NB4 (cell line): ENCODE results near the gene KIAA1671.

Experiments
- DNase-seq: peaks from one replicate; pipeline ENCODE4 v3.0.0; 2010; ENCODE audit warnings: low read depth
- H3K4me3 ChIP-seq: one replicate; pipeline ENCODE4 v1.5.1; 2011; ENCODE audit warnings: mild to moderate bottlenecking, low read depth, low read length, moderate library complexity
- MYC ChIP-seq: IDR thresholded peaks from 2 replicates; pipeline ENCODE4 v1.6.1; 2011; ENCODE audit warnings: low read depth, low read length
- POLR2A ChIP-seq: IDR thresholded peaks from 2 replicates; pipeline ENCODE4 v1.6.1; 2011; ENCODE audit warnings: mild to moderate bottlenecking; ENCODE audit not compliant: insufficient read length; ENCODE audit errors: extremely low read depth
- TF ChIP-seq, protein P1 (sequence below): IDR thresholded peaks from 2 replicates; pipeline ENCODE4 v1.6.1; 2011; ENCODE audit warnings: low read depth, low read length
- TF ChIP-seq, protein P2 (sequence below): IDR thresholded peaks from one replicate; pipeline ENCODE4 v1.5.1; 2012; ENCODE audit warnings: low read depth, low read length

The KIAA1671 gene

DNA sequence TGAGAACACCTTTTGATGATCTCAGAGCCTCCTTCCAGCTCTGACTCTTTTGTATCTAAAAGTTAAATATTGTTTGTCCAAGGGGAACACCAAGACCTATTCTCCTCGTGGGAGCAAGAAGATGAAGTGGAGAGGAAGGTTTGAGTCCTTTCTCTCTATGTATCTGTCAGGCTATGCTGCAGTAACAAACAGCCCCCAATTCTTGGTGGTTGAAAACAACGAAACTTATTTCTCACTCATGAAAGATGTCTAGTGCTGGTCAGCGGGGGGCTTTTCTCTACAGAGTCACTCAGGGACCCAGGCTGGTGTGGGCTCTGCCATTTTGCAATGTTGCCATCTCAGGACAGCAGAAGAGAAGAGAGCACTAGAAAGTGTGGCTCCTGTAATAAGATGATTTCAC lies 260.7 kb downstream of the KIAA1671 start:
- no peak for TF ChIP-seq MYC
- TF ChIP-seq, protein P1, sequence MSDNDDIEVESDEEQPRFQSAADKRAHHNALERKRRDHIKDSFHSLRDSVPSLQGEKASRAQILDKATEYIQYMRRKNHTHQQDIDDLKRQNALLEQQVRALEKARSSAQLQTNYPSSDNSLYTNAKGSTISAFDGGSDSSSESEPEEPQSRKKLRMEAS = no peak
- TF ChIP-seq, protein P2, sequence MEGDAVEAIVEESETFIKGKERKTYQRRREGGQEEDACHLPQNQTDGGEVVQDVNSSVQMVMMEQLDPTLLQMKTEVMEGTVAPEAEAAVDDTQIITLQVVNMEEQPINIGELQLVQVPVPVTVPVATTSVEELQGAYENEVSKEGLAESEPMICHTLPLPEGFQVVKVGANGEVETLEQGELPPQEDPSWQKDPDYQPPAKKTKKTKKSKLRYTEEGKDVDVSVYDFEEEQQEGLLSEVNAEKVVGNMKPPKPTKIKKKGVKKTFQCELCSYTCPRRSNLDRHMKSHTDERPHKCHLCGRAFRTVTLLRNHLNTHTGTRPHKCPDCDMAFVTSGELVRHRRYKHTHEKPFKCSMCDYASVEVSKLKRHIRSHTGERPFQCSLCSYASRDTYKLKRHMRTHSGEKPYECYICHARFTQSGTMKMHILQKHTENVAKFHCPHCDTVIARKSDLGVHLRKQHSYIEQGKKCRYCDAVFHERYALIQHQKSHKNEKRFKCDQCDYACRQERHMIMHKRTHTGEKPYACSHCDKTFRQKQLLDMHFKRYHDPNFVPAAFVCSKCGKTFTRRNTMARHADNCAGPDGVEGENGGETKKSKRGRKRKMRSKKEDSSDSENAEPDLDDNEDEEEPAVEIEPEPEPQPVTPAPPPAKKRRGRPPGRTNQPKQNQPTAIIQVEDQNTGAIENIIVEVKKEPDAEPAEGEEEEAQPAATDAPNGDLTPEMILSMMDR = no peak
- TF ChIP-seq POLR2A = no peak
- DNase-seq = no peak
- H3K4me3 ChIP-seq = no peak overlapping the region

DNA sequence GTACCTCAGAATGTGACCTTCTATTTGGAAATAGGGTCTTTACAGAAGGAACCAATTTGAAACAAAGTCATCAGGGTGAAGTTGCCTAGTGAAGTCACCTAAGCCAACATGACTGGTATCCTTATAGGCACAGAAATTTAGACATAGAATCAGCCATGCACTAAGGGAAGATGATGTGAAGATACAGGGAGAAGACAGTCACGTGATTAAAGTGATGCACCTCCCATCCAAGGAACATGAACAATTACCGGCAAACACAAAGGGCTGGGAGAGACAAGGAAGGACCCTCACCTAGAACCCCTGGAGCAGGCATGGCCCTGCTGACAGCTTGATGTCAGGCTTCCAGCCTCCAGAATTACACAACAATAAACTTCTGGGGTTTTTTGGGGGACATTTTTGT lies 263.7 kb downstream of the KIAA1671 start:
- no peak for DNase-seq
- TF ChIP-seq, protein P2 = no peak
- TF ChIP-seq POLR2A (no peak), MYC (no peak)
- TF ChIP-seq, protein P1 = no peak
- no peak overlapping the region for H3K4me3 ChIP-seq

DNA sequence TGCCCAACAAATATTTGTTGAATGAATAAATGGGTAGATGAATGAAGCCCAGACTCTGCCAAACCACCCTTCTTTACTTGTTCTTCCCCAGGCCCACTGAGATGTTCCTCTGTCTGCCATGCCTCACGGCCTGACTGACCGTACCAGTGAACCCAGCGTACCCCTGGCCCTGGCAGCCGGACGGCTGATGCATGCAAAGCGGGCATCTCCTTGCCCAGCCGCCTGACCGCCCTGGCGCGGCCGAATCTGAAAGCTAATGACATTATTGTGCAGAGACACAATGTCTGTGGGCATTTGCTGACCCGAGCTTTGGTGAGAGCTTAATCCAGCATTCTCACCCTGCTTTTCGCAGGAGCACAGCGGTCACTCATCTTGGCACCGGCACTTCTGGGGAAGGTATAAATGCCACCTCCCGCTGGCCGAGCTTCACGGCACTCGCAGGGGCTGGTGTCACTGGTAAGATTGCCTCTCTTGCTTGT lies 266.7 kb downstream of the KIAA1671 start, which contains the start of gene CRYBB2:
TSS of gene CRYBB2 (plus strand) at position 429 of the 479 bp plus-strand sequence. CDS start 1,791 bp downstream, outside the sequence.
- H3K4me3 ChIP-seq = no peak within 1 kb of the TSS
- TF ChIP-seq MYC = no peak
- TF ChIP-seq, protein P1 = no peak
- TF ChIP-seq, protein P2 = no peak
- TF ChIP-seq POLR2A = no peak
- no peak for DNase-seq

DNA sequence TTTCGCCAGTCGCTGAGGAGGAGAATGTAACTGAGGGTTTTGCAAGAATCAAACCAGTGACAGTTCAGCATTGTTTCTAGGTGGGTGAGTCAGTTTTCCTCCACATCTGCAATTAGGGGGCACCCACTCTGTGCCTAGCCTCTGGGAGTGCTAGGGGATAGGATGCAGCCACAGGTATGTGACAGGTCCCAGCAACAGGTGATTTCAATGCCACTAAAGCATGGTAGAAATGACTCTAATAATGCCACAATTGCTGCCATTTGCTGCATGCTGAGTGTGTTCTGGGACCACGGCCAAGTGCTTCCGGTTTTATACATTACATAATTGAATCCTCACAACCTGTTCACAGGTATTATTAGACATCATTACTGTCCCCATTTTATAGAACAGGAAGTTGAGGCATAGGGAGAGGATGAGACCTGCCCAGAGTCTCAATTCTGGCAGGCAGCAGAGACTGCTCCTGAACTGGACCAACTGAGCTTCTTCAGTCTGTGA lies 267.5 kb downstream of the KIAA1671 start:
- TF ChIP-seq, protein P2 = no peak
- no peak overlapping the region for H3K4me3 ChIP-seq
- no peak for DNase-seq

DNA sequence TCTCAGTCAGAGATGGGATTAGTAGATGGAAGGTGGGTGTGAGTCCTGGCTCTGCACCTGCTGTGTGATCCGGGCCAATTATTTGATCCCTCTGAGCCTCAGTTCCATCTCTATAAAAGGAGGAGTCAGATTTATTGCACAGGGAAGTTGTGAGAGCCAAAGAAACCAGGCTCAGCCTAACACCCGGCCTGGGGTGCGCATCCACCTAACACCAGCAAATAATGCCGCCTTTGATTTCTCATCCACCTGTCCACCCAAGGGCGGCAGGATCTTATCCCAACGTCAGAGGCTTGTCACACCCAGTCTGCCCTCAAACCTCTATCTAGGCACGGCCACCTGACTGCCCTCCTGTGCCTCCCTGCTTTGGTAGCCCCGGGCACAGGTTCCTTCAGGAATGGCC lies 269.3 kb downstream of the KIAA1671 start:
- H3K4me3 ChIP-seq = no peak overlapping the region
- TF ChIP-seq, protein P1 = no peak
- TF ChIP-seq MYC (no peak), POLR2A (no peak)
- TF ChIP-seq, protein P2 = no peak
- no peak for DNase-seq

DNA sequence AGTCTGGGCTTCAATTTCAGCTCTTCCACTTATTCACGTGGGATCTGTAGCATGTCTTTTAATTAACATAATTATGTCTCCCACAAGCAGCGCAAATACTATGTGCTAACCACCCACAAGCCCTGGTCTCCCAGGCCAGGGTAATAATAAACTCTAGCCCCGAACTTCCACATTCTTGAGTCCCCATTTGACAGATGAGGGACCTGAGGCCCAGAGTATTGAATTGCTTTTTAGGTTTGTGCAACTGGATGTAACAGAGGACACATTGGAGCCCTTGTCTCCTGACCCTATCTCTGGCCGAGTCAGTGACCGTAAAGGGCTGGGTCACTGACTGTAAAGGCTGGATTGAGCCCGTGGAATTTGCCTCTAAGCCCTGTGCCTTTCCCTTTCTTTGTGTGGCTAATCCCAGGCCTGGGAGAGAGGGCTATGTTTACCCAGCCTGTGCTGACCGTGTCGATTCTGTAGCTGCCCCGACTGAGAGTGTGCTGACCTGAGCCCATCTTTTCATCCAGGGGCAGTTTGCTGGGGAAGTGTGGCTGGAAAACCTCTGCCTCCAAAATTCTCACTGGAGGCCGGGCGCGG lies 270.8 kb downstream of the KIAA1671 start:
- DNase-seq = no peak
- TF ChIP-seq POLR2A = no peak
- no peak overlapping the region for H3K4me3 ChIP-seq
